Osteoblast (primary cell): ENCODE measurements around the gene SEPTIN10. TPM values are rescaled to one million over a fixed set of nuclear protein-coding genes. Genes with fewer than 3 reads are reported as not detected.

Experiments used
- DNase-seq: peaks from one replicate; pipeline ENCODE4 v3.0.0; 2011; ENCODE audit warnings: low spot score, mixed read lengths; ENCODE audit not compliant: insufficient read length; ENCODE audit errors: missing footprints
- H2AFZ ChIP-seq: 2 replicates; pipeline ENCODE4 v1.6.0; 2011; ENCODE audit warnings: mild to moderate bottlenecking, low read length
- H3K27ac ChIP-seq: 2 replicates; pipeline ENCODE4 v1.5.1; 2011; ENCODE audit warnings: mild to moderate bottlenecking, low read depth, low read length, moderate library complexity
- H3K27me3 ChIP-seq: 2 replicates; pipeline ENCODE4 v1.6.0; 2012; ENCODE audit warnings: mild to moderate bottlenecking, control low read depth, inconsistent platforms, low read length, moderate library complexity; ENCODE audit not compliant: insufficient read depth
- H3K36me3 ChIP-seq: 2 replicates; pipeline ENCODE4 v1.5.1; 2011; ENCODE audit warnings: mild to moderate bottlenecking, low read length, control low read depth, moderate library complexity; ENCODE audit not compliant: insufficient read depth
- H3K4me1 ChIP-seq: 2 replicates; pipeline ENCODE4 v1.5.1; 2011; ENCODE audit warnings: mild to moderate bottlenecking, low read length, control low read depth, moderate library complexity; ENCODE audit not compliant: insufficient read depth
- H3K4me2 ChIP-seq: 2 replicates; pipeline ENCODE4 v1.6.0; 2011; ENCODE audit warnings: mild to moderate bottlenecking, low read length; ENCODE audit not compliant: insufficient read depth
- H3K4me3 ChIP-seq: fragments of 200-600 bp; sonication (generic); 3 replicates; pipeline ENCODE4 v1.5.1; 2012; ENCODE audit warnings: mild to moderate bottlenecking, low read length, inconsistent platforms; ENCODE audit not compliant: insufficient read depth
- H3K79me2 ChIP-seq: 2 replicates; pipeline ENCODE4 v1.6.0; 2012; ENCODE audit warnings: mild to moderate bottlenecking, low read length, control low read depth, inconsistent platforms; ENCODE audit not compliant: insufficient read depth
- H3K9me3 ChIP-seq: 2 replicates; pipeline ENCODE4 v1.5.1; 2011; ENCODE audit warnings: low read depth, low read length, control low read depth
- H4K20me1 ChIP-seq: 2 replicates; pipeline ENCODE4 v1.6.0; 2012; ENCODE audit warnings: mild to moderate bottlenecking, low read length, control low read depth; ENCODE audit not compliant: insufficient read depth
- CTCF ChIP-seq: IDR thresholded peaks from 2 replicates; pipeline ENCODE4 v1.5.1; 2011; ENCODE audit warnings: mild to moderate bottlenecking, low read depth, low read length, moderate library complexity; ENCODE audit errors: extremely low read depth
- total RNA-seq: library from RNA; depleted of rRNA; stranded (reverse); fragments of >200 nt; gene quantifications from 2 replicates; pipeline ENCODE4 v1.2.3, GENCODE V29; 2012

Gene SEPTIN10
- total RNA-seq, 1 donor: 101 TPM

GRCh38 chr2:109493176-109493935 is 120.4 kb downstream of the SEPTIN10 start:
- Histone ChIP-seq H3K79me2 (no peaks in the 10 kb centered on the region), H3K27me3 (no peaks in the 10 kb centered on the region), H3K4me2 (no peak overlapping the region), H2AFZ (no peak overlapping the region), H3K4me1 (peaks cover 6% of the 10 kb centered on the region), H3K9me3 (no peaks in the 10 kb centered on the region), H3K27ac (no peak overlapping the region), H3K4me3 (no peak overlapping the region), H4K20me1 (no peaks in the 10 kb centered on the region), H3K36me3 (peaks cover 3% of the 10 kb centered on the region)
- DNase-seq: no peak
- TF ChIP-seq CTCF: no peak

Other genes with a start within 250 kb of the SEPTIN10 start
- 14.7 and 17.7 TPM in 2 replicates for gene SOWAHC, start 398 bp upstream of the SEPTIN10 start, total RNA-seq
- gene RGPD5, start 180.3 kb upstream of the SEPTIN10 start, total RNA-seq: 28.6 and 29.2 TPM in 2 replicates